GM23338 (cell line): ENCODE data around the gene SLC17A7. TPM values are rescaled to one million over a fixed set of nuclear protein-coding genes. Genes with fewer than 3 reads are reported as not detected.

Experiments
- ATAC-seq: fragments of 200-7000 bp; cut with Tn5 transposase; 3 replicates; pipeline ENCODE4 v1.9.1; 2020
- DNase-seq: peaks from one replicate; pipeline ENCODE4 v3.0.0-alpha.2; 2015; ENCODE audit warnings: low spot score
- H2AFZ ChIP-seq: fragments of 200-600 bp; sonication (generic); 2 replicates; pipeline ENCODE4 v1.8.0; 2016; ENCODE audit warnings: antibody characterized with exemption, mild to moderate bottlenecking, moderate library complexity
- H3F3A ChIP-seq: fragments of 200-600 bp; sonication (generic); replicated peaks from 2 replicates; pipeline ENCODE4 v1.8.0; 2017; ENCODE audit warnings: antibody characterized with exemption, mixed run types, low read depth
- H3K27ac ChIP-seq: fragments of 200-600 bp; sonication (generic); 2 replicates; pipeline ENCODE4 v1.6.1; 2016; ENCODE audit warnings: low read depth
- H3K27me3 ChIP-seq: fragments of 200-600 bp; sonication (generic); 2 replicates; pipeline ENCODE4 v1.8.0; 2016; ENCODE audit warnings: mild to moderate bottlenecking, mixed run types, moderate library complexity; ENCODE audit not compliant: insufficient read depth
- H3K36me3 ChIP-seq: fragments of 200-600 bp; sonication (generic); 2 replicates; pipeline ENCODE4 v1.8.0; 2016; ENCODE audit warnings: mild to moderate bottlenecking; ENCODE audit not compliant: insufficient read depth
- H3K4me1 ChIP-seq: fragments of 200-600 bp; sonication (generic); 2 replicates; pipeline ENCODE4 v1.8.0; 2016; ENCODE audit warnings: mild to moderate bottlenecking, moderate library complexity; ENCODE audit not compliant: insufficient read depth
- H3K4me2 ChIP-seq: fragments of 200-600 bp; sonication (generic); 2 replicates; pipeline ENCODE4 v1.7.1; 2017; ENCODE audit warnings: mixed run types
- H3K4me3 ChIP-seq: fragments of 200-600 bp; sonication (generic); 2 replicates; pipeline ENCODE4 v1.6.1; 2016; ENCODE audit warnings: mixed run types
- H3K79me2 ChIP-seq: fragments of 200-600 bp; sonication (generic); replicated peaks from 2 replicates; pipeline ENCODE4 v1.8.0; 2017; ENCODE audit warnings: mild to moderate bottlenecking; ENCODE audit not compliant: insufficient read depth
- H3K9me2 ChIP-seq: fragments of 200-600 bp; sonication (generic); 2 replicates; pipeline ENCODE4 v1.8.0; 2017; ENCODE audit not compliant: insufficient read depth
- H4K20me1 ChIP-seq: fragments of 200-600 bp; sonication (generic); replicated peaks from 2 replicates; pipeline ENCODE4 v1.8.0; 2017; ENCODE audit warnings: mild to moderate bottlenecking; ENCODE audit not compliant: insufficient read depth
- H3K27ac Mint-ChIP-seq: 2 replicates; pipeline ENCODE4 v1.8.0; 2020; ENCODE audit warnings: inconsistent platforms, mild to moderate bottlenecking, moderate library complexity, mixed read lengths
- H3K27me3 Mint-ChIP-seq: 3 replicates; pipeline ENCODE4 v1.8.0; 2022; ENCODE audit warnings: low read depth, mild to moderate bottlenecking, moderate library complexity, mixed read lengths, inconsistent platforms; ENCODE audit not compliant: insufficient read depth, poor library complexity
- H3K36me3 Mint-ChIP-seq: 3 replicates; pipeline ENCODE4 v1.8.0; 2021; ENCODE audit warnings: low read depth, mild to moderate bottlenecking, inconsistent platforms, moderate library complexity, mixed read lengths
- H3K4me1 Mint-ChIP-seq: 3 replicates; pipeline ENCODE4 v1.8.0; 2020; ENCODE audit warnings: mild to moderate bottlenecking, inconsistent platforms, mixed read lengths
- H3K4me3 Mint-ChIP-seq: 3 replicates; pipeline ENCODE4 v1.8.0; 2021; ENCODE audit warnings: moderate library complexity, mild to moderate bottlenecking, inconsistent platforms, mixed read lengths
- H3K9me3 Mint-ChIP-seq: 3 replicates; pipeline ENCODE4 v1.8.0; 2020; ENCODE audit warnings: moderate library complexity, mild to moderate bottlenecking, inconsistent platforms, mixed read lengths
- CREB1 ChIP-seq: fragments of 250-450 bp; sonication (Bioruptor Pico); IDR thresholded peaks from 2 replicates; pipeline ENCODE4 v1.5.0; 2020; ENCODE audit warnings: low read depth, mild to moderate bottlenecking, moderate library complexity
- CTCF ChIP-seq, 2 experiments: fragments of 200-600 bp in 1 of 2; sonication (generic) in 1 of 2; conservative IDR thresholded peaks; 2 replicates each; pipeline versions ENCODE4 v1.5.1 to v1.6.1; 2016 to 2017; ENCODE audit warnings: antibody characterized with exemption in 2 of 2, low read depth in 2 of 2, mild to moderate bottlenecking in 2 of 2, moderate library complexity in 1 of 2
- ETS1 ChIP-seq: IDR thresholded peaks from 2 replicates; pipeline ENCODE4 v1.6.1; 2016; ENCODE audit warnings: antibody characterized with exemption
- EZH2phosphoT487 ChIP-seq: fragments of 200-600 bp; sonication (generic); IDR thresholded peaks from one replicate; pipeline ENCODE4 v1.8.1; 2018; ENCODE audit warnings: antibody characterized with exemption; ENCODE audit not compliant: unreplicated experiment
- JUNB ChIP-seq: IDR thresholded peaks from one replicate; pipeline ENCODE4 v1.6.1; 2016; ENCODE audit warnings: antibody characterized with exemption; ENCODE audit not compliant: unreplicated experiment
- NANOG ChIP-seq: IDR thresholded peaks from 2 replicates; pipeline ENCODE4 v1.6.1; 2016; ENCODE audit warnings: antibody characterized with exemption, borderline replicate concordance
- POLR2AphosphoS5 ChIP-seq: IDR thresholded peaks from 2 replicates; pipeline ENCODE4 v1.6.1; 2016; ENCODE audit warnings: antibody characterized with exemption, low read depth
- REST ChIP-seq: IDR thresholded peaks from one replicate; pipeline ENCODE4 v1.6.1; 2018; ENCODE audit warnings: antibody characterized with exemption; ENCODE audit not compliant: unreplicated experiment
- STAT1 ChIP-seq: IDR thresholded peaks from one replicate; pipeline ENCODE4 v1.6.1; 2016; ENCODE audit warnings: antibody characterized with exemption; ENCODE audit not compliant: unreplicated experiment
- ZNF114 ChIP-seq: fragments of 250-450 bp; sonication (Bioruptor Pico); IDR thresholded peaks from 2 replicates; pipeline ENCODE4 v1.5.0; 2020; ENCODE audit warnings: mild to moderate bottlenecking, moderate library complexity
- ZNF331 ChIP-seq: fragments of 250-450 bp; sonication (Bioruptor Pico); IDR thresholded peaks from 2 replicates; pipeline ENCODE4 v1.5.0; 2020; ENCODE audit warnings: low read depth, mild to moderate bottlenecking, moderate library complexity
- polyA plus RNA-seq: library from polyadenylated mRNA; unstranded; fragments of >200 nt; fragmentation: Nextera tagmentation; extraction: Ambion mirVana; gene quantifications from 2 replicates; pipeline ENCODE4 v1.2.1, GENCODE V29; 2016
- total RNA-seq: library from RNA; depleted of rRNA; stranded (reverse); fragments of >200 nt; shearing (Covaris generic); gene quantifications from 2 replicates; pipeline ENCODE4 v1.2.3, GENCODE V29; 2014
- TF ChIP-seq, protein P1 (sequence below): fragments of 250-450 bp; sonication (Bioruptor Pico); IDR thresholded peaks from 2 replicates; pipeline ENCODE4 v1.5.0; 2020; ENCODE audit warnings: mild to moderate bottlenecking, moderate library complexity

SLC17A7 gene
- total and polyA plus RNA-seq, 2 experiments from 2014 or later, result 0.90 to 1.5 TPM

GRCh38 chr19:49453013-49453756 lies 11.9 kb upstream of the SLC17A7 start, which contains the start of gene ALDH16A1:
ALDH16A1 (plus strand) TSS chr19:49453225; CDS start chr19:49453332, 107 bp downstream.
- peaks cover 31% of the 10 kb centered on the region for H3K79me2 ChIP-seq
- peak within 1 kb of the TSS; percentile 100 for H3K27ac ChIP-seq
- H3K4me1 ChIP-seq, result peaks cover 17% of the 10 kb centered on the region; the same call in 1 of the 2 replicates
- peaks cover 9% of the 10 kb centered on the region; the same call in 2 of the 3 replicates for H3K9me3 Mint-ChIP-seq
- peak within 1 kb of the TSS; percentile 85 for H3K4me3 ChIP-seq
- ATAC-seq (peak; percentile 88), DNase-seq (peak; percentile 100)
- no peaks in the 10 kb centered on the region for H3K27me3 ChIP-seq
- peaks cover 22% of the 10 kb centered on the region for H3K27me3 Mint-ChIP-seq
- peaks cover 44% of the 10 kb centered on the region for H3K36me3 Mint-ChIP-seq
- H3K4me1 Mint-ChIP-seq, result peaks cover 12% of the 10 kb centered on the region
- H4K20me1 ChIP-seq, result peaks cover 8% of the 10 kb centered on the region; the same call in 1 of the 2 replicates
- peak within 1 kb of the TSS; percentile 99 for H3K27ac Mint-ChIP-seq
- H2AFZ ChIP-seq, result no peak within 1 kb of the TSS
- peaks cover 4% of the 10 kb centered on the region; the same call in 1 of the 2 replicates for H3K36me3 ChIP-seq
- TF ChIP-seq CTCF (conservative IDR thresholded peaks at IDR 0.05; ENCODE audit: low read depth in 2 of 2), result no peak
- TF ChIP-seq CREB1 (CRISPR knock-in tag), result peak; percentile 34
- TF ChIP-seq NANOG, result no peak
- no peak for TF ChIP-seq JUNB
- no peak for TF ChIP-seq REST
- peak; percentile 53 for TF ChIP-seq ETS1
- TF ChIP-seq POLR2AphosphoS5, result peak; percentile 90
- no peak for TF ChIP-seq ZNF331
- no peak for TF ChIP-seq STAT1
- no peak for TF ChIP-seq ZNF114
- TF ChIP-seq, protein P1, sequence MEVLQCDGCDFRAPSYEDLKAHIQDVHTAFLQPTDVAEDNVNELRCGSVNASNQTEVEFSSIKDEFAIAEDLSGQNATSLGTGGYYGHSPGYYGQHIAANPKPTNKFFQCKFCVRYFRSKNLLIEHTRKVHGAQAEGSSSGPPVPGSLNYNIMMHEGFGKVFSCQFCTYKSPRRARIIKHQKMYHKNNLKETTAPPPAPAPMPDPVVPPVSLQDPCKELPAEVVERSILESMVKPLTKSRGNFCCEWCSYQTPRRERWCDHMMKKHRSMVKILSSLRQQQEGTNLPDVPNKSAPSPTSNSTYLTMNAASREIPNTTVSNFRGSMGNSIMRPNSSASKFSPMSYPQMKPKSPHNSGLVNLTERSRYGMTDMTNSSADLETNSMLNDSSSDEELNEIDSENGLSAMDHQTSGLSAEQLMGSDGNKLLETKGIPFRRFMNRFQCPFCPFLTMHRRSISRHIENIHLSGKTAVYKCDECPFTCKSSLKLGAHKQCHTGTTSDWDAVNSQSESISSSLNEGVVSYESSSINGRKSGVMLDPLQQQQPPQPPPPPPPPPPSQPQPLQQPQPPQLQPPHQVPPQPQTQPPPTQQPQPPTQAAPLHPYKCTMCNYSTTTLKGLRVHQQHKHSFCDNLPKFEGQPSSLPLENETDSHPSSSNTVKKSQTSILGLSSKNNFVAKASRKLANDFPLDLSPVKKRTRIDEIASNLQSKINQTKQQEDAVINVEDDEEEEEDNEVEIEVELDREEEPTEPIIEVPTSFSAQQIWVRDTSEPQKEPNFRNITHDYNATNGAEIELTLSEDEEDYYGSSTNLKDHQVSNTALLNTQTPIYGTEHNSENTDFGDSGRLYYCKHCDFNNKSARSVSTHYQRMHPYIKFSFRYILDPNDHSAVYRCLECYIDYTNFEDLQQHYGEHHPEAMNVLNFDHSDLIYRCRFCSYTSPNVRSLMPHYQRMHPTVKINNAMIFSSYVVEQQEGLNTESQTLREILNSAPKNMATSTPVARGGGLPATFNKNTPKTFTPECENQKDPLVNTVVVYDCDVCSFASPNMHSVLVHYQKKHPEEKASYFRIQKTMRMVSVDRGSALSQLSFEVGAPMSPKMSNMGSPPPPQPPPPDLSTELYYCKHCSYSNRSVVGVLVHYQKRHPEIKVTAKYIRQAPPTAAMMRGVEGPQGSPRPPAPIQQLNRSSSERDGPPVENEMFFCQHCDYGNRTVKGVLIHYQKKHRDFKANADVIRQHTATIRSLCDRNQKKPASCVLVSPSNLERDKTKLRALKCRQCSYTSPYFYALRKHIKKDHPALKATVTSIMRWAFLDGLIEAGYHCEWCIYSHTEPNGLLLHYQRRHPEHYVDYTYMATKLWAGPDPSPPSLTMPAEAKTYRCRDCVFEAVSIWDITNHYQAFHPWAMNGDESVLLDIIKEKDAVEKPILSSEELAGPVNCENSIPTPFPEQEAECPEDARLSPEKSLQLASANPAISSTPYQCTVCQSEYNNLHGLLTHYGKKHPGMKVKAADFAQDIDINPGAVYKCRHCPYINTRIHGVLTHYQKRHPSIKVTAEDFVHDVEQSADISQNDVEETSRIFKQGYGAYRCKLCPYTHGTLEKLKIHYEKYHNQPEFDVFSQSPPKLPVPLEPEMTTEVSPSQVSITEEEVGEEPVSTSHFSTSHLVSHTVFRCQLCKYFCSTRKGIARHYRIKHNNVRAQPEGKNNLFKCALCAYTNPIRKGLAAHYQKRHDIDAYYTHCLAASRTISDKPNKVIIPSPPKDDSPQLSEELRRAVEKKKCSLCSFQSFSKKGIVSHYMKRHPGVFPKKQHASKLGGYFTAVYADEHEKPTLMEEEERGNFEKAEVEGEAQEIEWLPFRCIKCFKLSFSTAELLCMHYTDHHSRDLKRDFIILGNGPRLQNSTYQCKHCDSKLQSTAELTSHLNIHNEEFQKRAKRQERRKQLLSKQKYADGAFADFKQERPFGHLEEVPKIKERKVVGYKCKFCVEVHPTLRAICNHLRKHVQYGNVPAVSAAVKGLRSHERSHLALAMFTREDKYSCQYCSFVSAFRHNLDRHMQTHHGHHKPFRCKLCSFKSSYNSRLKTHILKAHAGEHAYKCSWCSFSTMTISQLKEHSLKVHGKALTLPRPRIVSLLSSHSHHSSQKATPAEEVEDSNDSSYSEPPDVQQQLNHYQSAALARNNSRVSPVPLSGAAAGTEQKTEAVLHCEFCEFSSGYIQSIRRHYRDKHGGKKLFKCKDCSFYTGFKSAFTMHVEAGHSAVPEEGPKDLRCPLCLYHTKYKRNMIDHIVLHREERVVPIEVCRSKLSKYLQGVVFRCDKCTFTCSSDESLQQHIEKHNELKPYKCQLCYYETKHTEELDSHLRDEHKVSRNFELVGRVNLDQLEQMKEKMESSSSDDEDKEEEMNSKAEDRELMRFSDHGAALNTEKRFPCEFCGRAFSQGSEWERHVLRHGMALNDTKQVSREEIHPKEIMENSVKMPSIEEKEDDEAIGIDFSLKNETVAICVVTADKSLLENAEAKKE (CRISPR knock-in tag), result no peak
- no peak for TF ChIP-seq EZH2phosphoT487
- H3K9me2 ChIP-seq, result no peaks in the 10 kb centered on the region
- peaks cover 19% of the 10 kb centered on the region; the same call in 1 of the 2 replicates for H3F3A ChIP-seq
- peak within 1 kb of the TSS; percentile 95 for H3K4me3 Mint-ChIP-seq
- peak within 1 kb of the TSS; percentile 87 for H3K4me2 ChIP-seq
